ENCODE measurements around the gene ABTB2. TPM values are rescaled to one million over a fixed set of nuclear protein-coding genes. Genes with fewer than 3 reads are reported as not detected.
"Not testable (repeated sequence)": the region's sequence is repeated elsewhere in the genome, so short reads cannot be mapped to it uniquely, and the experiment has no call there.

Gene ABTB2
- total RNA-seq, 4 donors from 2014 or later, result 5.4 to 15.6 (median 12.8) TPM

DNA sequence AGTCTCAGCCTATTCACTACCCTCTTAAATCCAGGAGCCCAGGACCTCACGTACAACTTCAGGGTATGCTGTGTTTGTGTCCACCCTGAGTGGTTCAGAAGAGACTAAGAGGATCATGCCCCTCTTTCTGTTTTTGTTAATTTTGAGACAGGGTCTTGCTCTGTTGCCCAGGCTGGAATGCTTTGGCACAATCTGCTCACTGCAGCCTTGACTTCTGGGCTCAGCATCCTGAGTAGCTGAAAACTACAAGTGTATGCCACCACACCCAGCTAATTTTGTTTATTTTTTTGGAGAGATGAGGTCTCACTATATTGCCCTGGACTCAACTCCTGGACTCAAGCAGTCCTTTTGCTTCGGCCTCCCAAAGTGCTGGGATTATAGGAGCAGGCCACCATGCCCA is 133.9 kb downstream of the ABTB2 start:
- Histone ChIP-seq H3K27me3 (no peaks in the 10 kb centered on the region), H3K27ac (no peak overlapping the region), H3K4me1 (peaks cover 15% of the 10 kb centered on the region), H3K36me3 (no peaks in the 10 kb centered on the region), H3K9me3 (no peaks in the 10 kb centered on the region), H3K4me3 (no peak overlapping the region)
- DNase-seq (ENCODE audit: low spot score in 2 of 2), result no peak
- TF ChIP-seq, protein P1, sequence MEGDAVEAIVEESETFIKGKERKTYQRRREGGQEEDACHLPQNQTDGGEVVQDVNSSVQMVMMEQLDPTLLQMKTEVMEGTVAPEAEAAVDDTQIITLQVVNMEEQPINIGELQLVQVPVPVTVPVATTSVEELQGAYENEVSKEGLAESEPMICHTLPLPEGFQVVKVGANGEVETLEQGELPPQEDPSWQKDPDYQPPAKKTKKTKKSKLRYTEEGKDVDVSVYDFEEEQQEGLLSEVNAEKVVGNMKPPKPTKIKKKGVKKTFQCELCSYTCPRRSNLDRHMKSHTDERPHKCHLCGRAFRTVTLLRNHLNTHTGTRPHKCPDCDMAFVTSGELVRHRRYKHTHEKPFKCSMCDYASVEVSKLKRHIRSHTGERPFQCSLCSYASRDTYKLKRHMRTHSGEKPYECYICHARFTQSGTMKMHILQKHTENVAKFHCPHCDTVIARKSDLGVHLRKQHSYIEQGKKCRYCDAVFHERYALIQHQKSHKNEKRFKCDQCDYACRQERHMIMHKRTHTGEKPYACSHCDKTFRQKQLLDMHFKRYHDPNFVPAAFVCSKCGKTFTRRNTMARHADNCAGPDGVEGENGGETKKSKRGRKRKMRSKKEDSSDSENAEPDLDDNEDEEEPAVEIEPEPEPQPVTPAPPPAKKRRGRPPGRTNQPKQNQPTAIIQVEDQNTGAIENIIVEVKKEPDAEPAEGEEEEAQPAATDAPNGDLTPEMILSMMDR (IDR thresholded peaks at IDR 0.05), result no peak
- no peak for TF ChIP-seq POLR2AphosphoS5 (IDR thresholded peaks at IDR 0.05)
- TF ChIP-seq POLR2A (IDR thresholded peaks at IDR 0.05), result no peak
- TF ChIP-seq EP300 (IDR thresholded peaks at IDR 0.05), result no peak
- WGBS, result 79% methylated on average over 2 of the region's 2 CpGs

DNA sequence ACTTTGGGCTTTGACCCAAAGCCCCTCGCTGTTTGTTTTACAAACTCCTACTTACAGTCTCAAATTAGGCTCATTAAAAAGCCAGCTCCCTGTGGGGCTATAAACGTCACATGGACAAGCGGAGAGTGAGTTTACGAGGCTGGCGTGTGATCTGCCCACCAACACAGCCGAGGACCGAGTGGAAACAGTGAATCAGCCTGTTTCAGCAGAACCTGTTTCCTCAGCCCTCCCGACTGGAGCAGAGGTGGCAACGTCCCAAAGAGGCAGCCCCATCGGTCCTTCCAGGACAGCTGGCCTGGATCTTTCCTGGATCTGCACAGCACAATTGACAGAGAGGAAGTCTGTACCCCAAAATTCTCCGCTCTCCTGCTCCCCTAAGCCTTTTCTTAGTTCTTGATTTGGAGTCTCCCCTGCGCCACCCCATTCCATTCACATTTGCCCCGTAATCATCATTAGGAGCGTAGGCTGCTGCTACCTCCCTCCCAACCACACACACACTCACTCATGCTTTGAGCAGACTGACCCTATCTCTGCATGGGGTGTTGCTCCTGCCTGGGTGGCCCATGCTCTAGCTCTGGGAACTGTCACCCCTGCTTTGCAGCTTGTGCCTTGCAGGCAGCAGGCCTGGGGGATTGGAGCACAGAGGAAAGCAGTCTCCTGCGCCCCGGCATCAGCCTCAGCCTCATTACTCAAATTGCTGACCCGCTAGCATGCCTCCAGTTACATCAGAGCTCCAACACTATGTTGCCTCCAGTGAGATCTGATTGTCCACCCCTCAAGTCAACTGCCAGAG is 134.6 kb downstream of the ABTB2 start:
- Histone ChIP-seq H3K27ac (no peak overlapping the region), H3K36me3 (no peaks in the 10 kb centered on the region), H3K9me3 (no peaks in the 10 kb centered on the region), H3K4me1 (peaks cover 15% of the 10 kb centered on the region), H3K27me3 (no peaks in the 10 kb centered on the region), H3K4me3 (no peak overlapping the region)
- 53% methylated on average over 17 of the region's 17 CpGs for WGBS
- TF ChIP-seq POLR2A (IDR thresholded peaks at IDR 0.05) (no peak), EP300 (IDR thresholded peaks at IDR 0.05) (no peak), POLR2AphosphoS5 (IDR thresholded peaks at IDR 0.05) (no peak)
- TF ChIP-seq, protein P1 (IDR thresholded peaks at IDR 0.05), result no peak
- peak in 1 of 2 donors; percentile 76 for DNase-seq (ENCODE audit: low spot score in 2 of 2)

DNA sequence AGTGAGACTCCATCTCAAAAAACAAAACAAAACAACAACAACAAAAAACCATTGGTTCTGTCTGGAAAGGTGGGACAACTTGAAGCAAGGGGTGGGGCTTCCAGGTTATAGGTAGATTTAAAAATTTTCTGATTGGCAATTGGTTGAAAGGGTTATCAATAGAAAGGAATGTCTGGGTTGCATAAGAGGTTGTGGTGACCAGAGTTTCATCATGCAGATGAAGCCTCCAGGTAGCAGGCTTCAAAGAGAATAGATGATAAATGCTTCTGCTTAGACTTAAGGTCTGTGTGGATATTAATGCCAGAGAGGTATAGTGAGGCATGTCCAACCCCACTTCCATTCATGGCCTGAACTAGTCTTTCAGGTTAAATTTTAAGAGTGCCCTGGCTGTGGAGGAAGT is 135.8 kb downstream of the ABTB2 start:
- Histone ChIP-seq H3K4me1 (peaks cover 15% of the 10 kb centered on the region), H3K27me3 (no peaks in the 10 kb centered on the region), H3K36me3 (no peaks in the 10 kb centered on the region), H3K27ac (no peak overlapping the region), H3K4me3 (no peak overlapping the region), H3K9me3 (no peaks in the 10 kb centered on the region)
- DNase-seq (ENCODE audit: low spot score in 2 of 2), result no peak
- TF ChIP-seq POLR2A (IDR thresholded peaks at IDR 0.05) (no peak), EP300 (IDR thresholded peaks at IDR 0.05) (no peak), POLR2AphosphoS5 (IDR thresholded peaks at IDR 0.05) (no peak)
- TF ChIP-seq, protein P1 (IDR thresholded peaks at IDR 0.05), result no peak

DNA sequence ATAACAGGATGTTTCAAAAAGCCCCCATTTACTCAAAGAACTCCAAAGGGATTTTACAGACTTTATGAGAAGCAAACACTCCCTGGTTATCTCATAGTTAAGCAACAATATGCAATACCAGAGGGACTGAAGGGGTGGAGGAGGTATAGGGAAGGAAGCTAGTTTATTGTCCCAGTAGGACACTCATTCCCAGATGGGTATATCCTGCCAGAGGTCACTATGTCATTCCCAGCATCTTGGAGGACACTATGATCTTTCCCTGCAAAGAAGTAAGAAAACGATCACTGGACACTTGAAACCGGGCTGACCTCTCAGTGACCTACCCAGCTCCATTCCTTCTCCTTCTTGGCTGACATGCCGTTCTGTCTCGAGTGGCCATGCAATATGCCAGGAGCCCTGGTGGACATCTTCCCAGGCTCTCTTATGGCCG is 137.9 kb downstream of the ABTB2 start:
- H3K27ac ChIP-seq, result no peak overlapping the region
- H3K4me3 ChIP-seq, result no peak overlapping the region
- WGBS, result 77% methylated on average over 5 of the region's 5 CpGs
- no peaks in the 10 kb centered on the region for H3K36me3 ChIP-seq
- TF ChIP-seq, protein P1 (IDR thresholded peaks at IDR 0.05), result no peak
- TF ChIP-seq POLR2AphosphoS5 (IDR thresholded peaks at IDR 0.05) (no peak), EP300 (IDR thresholded peaks at IDR 0.05) (no peak), POLR2A (IDR thresholded peaks at IDR 0.05) (no peak)
- no peak for DNase-seq (ENCODE audit: low spot score in 2 of 2)
- peaks cover 15% of the 10 kb centered on the region for H3K4me1 ChIP-seq
- H3K9me3 ChIP-seq, result no peaks in the 10 kb centered on the region
- no peaks in the 10 kb centered on the region for H3K27me3 ChIP-seq

DNA sequence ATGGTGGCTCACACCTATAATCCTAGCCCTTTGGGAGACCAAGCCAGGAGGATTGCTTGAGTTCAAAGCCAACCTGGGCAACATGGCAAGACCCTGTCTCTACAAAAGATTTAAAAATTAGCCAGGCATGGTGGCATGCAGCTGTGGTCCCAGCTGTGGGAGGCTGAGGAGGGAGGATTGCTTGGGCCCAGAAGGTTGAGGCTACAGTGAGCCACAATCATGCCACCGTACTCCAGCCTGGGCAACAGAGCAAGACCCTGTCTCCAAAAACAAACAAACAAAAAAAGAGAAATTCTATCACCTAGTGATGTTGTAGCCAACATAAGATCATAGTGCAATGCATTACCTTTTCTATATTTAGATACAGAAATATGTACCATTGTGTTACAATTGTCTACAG is 138.5 kb downstream of the ABTB2 start:
- Histone ChIP-seq H3K4me1 (peaks cover 15% of the 10 kb centered on the region), H3K27ac (no peak overlapping the region), H3K27me3 (no peaks in the 10 kb centered on the region), H3K4me3 (no peak overlapping the region), H3K36me3 (no peaks in the 10 kb centered on the region), H3K9me3 (no peaks in the 10 kb centered on the region)
- WGBS, result 100% methylated on average over 1 of the region's 1 CpG
- TF ChIP-seq POLR2A (IDR thresholded peaks at IDR 0.05) (no peak), EP300 (IDR thresholded peaks at IDR 0.05) (no peak), POLR2AphosphoS5 (IDR thresholded peaks at IDR 0.05) (no peak)
- TF ChIP-seq, protein P1 (IDR thresholded peaks at IDR 0.05), result no peak
- no peak for DNase-seq (ENCODE audit: low spot score in 2 of 2)

DNA sequence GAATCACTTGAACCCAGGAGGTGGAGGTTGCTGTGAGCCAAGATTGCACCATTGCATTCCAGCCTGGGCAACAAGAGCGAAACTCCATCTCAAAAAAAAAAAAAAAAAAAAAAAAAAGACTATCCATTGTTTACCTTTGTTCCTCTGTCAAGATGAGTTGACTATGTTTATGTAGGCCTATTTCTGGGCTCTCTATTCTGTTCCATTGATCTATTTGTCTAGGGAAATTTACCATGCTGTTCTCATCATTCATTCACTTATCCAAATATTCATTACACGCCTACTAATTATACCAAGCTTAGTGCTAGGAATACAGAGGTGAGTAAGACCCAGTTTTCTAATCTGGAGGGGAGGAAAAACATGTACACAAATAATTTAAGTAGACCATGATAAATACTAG is 139.1 kb downstream of the ABTB2 start:
- 99% methylated on average over 2 of the region's 2 CpGs for WGBS
- not testable (repeated sequence) for H3K36me3 ChIP-seq; DNase-seq (ENCODE audit: low spot score in 2 of 2); H3K4me3 ChIP-seq; H3K9me3 ChIP-seq; H3K27me3 ChIP-seq; H3K27ac ChIP-seq
- peaks cover 15% of the 10 kb centered on the region for H3K4me1 ChIP-seq
